Measurements from ENCODE around the gene NUBPL. TPM values are rescaled to one million over a fixed set of nuclear protein-coding genes. Genes with fewer than 3 reads are reported as not detected.

NUBPL gene
- total RNA-seq, 1 experiment from 2014 or later = 11.6 TPM

DNA sequence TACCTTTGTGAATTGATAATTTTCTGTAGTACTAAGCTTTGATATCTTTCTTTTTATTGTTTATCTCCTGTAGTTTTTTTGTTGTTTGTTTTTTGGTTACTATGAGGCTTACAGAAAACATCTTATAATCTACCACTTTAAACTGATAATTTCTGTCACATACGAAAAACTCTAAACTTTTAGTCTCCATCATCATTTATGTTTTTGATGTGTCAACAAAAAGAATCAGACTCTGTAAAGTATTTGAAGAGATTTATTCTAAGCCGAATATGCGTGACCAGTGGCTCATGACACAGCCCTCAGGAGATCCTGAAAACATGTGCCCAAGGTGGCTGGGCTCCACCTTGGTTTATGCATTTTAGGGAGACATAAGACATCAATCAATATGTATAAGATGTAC, 348.8 kb downstream of the NUBPL start (continued):
- TF ChIP-seq MXD4 (CRISPR knock-in tag; IDR thresholded peaks at IDR 0.05; ENCODE audit: borderline replicate concordance) (no peak), NR2C2 (CRISPR knock-in tag; IDR thresholded peaks at IDR 0.05) (no peak), CBFB (CRISPR knock-in tag; IDR thresholded peaks at IDR 0.05; ENCODE audit: low read depth) (no peak)

Other genes starting within 250 kb of the NUBPL start
- gene HEATR5A, start 140.9 kb upstream of the NUBPL start, total RNA-seq (2021) = 29.6 to 36.2 TPM (median 31.6 TPM) in 3 replicates
- gene DTD2, start 103.9 kb upstream of the NUBPL start, total RNA-seq (2021) = 16.7 to 18.5 TPM (median 17.9 TPM) in 3 replicates
- gene GPR33, start 73.4 kb upstream of the NUBPL start, total RNA-seq (2021) = not detected in 3 replicates

All from WTC11 (cell line).